ENCODE measurements around the gene RNH1.

DNA sequence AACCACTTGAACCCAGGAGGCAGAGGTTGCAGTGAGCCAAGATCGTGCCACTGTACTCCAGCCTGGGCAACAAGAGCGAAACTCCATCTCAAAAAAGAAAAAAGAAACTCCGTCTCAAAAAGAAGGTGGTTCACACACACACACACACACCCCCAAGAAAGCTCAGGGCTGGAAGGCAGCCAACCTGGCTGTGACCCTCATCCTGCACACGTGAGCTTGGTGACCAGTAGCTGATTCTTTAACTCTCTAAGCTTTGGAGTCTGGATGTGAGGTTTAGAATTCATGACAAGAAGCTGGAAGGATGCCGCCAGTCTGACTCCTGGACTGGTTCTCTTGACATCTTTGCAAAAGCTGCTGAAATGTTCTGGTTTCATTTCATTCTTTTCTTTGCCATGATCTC, 1.9 kb upstream of the RNH1 start:
- TF ChIP-seq, protein P1, sequence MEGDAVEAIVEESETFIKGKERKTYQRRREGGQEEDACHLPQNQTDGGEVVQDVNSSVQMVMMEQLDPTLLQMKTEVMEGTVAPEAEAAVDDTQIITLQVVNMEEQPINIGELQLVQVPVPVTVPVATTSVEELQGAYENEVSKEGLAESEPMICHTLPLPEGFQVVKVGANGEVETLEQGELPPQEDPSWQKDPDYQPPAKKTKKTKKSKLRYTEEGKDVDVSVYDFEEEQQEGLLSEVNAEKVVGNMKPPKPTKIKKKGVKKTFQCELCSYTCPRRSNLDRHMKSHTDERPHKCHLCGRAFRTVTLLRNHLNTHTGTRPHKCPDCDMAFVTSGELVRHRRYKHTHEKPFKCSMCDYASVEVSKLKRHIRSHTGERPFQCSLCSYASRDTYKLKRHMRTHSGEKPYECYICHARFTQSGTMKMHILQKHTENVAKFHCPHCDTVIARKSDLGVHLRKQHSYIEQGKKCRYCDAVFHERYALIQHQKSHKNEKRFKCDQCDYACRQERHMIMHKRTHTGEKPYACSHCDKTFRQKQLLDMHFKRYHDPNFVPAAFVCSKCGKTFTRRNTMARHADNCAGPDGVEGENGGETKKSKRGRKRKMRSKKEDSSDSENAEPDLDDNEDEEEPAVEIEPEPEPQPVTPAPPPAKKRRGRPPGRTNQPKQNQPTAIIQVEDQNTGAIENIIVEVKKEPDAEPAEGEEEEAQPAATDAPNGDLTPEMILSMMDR (IDR thresholded peaks at IDR 0.05): no peak
- TF ChIP-seq EP300 (IDR thresholded peaks at IDR 0.05) (no peak), POLR2A (IDR thresholded peaks at IDR 0.05) (no peak)
